Prostate gland (tissue), 2 donors: ENCODE measurements around the gene MARS1.

Source experiments
- POLR2AphosphoS5 ChIP-seq: sonication (generic); formaldehyde crosslinking; IDR thresholded peaks from one replicate; pipeline ENCODE4 v1.6.1; 2017; ENCODE audit warnings: antibody characterized with exemption
- TF ChIP-seq, protein P1 (sequence below), 4 experiments: fragments of 200-600 bp in 2 of 4; fragments of 450-650 bp in 2 of 4; sonication (generic) in 2 of 4; IDR thresholded peaks; 1 replicate in 3 of 4; 2 replicates in 1 of 4; pipeline ENCODE4 v1.5.1; 2016 to 2019; ENCODE audit warnings: antibody characterized with exemption in 4 of 4, mild to moderate bottlenecking in 2 of 4, moderate library complexity in 2 of 4

- TF ChIP-seq POLR2AphosphoS5: no peak
- TF ChIP-seq, protein P1, sequence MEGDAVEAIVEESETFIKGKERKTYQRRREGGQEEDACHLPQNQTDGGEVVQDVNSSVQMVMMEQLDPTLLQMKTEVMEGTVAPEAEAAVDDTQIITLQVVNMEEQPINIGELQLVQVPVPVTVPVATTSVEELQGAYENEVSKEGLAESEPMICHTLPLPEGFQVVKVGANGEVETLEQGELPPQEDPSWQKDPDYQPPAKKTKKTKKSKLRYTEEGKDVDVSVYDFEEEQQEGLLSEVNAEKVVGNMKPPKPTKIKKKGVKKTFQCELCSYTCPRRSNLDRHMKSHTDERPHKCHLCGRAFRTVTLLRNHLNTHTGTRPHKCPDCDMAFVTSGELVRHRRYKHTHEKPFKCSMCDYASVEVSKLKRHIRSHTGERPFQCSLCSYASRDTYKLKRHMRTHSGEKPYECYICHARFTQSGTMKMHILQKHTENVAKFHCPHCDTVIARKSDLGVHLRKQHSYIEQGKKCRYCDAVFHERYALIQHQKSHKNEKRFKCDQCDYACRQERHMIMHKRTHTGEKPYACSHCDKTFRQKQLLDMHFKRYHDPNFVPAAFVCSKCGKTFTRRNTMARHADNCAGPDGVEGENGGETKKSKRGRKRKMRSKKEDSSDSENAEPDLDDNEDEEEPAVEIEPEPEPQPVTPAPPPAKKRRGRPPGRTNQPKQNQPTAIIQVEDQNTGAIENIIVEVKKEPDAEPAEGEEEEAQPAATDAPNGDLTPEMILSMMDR (IDR thresholded peaks at IDR 0.05): no peak
These were observed 62.2 kb downstream of the MARS1 start, which contains the start of gene KIF5A for GRCh38 chr12:57549909-57550640.
